Measurements from ENCODE around the gene RNF125. TPM values are rescaled to one million over a fixed set of nuclear protein-coding genes. Genes with fewer than 3 reads are reported as not detected.

RNF125 gene
- total and polyA plus RNA-seq, 2 experiments from 2014 or later: 11.4 to 29.2 TPM

- Histone ChIP-seq H3K4me3 (no peak overlapping the region), H3K4me1 (ENCODE audit: insufficient read depth) (no peaks in the 10 kb centered on the region), H3K27me3 (ENCODE audit: insufficient read depth) (no peaks in the 10 kb centered on the region), H3F3A (replicated peaks; ENCODE audit: low read depth) (no peaks in the 10 kb centered on the region; the same call in 1 of the 2 replicates), H4K20me1 (replicated peaks; ENCODE audit: insufficient read depth) (peaks cover 16% of the 10 kb centered on the region), H3K9me2 (ENCODE audit: insufficient read depth) (no peaks in the 10 kb centered on the region), H3K36me3 (ENCODE audit: insufficient read depth) (no peaks in the 10 kb centered on the region; the same call in 1 of the 2 replicates), H3K4me2 (no peak overlapping the region), H3K79me2 (replicated peaks; ENCODE audit: insufficient read depth) (peaks cover 99% of the 10 kb centered on the region), H2AFZ (no peak overlapping the region), H3K27ac (ENCODE audit: low read depth) (no peak overlapping the region)
- Mint-ChIP-seq H3K4me1 (no peaks in the 10 kb centered on the region), H3K27ac (no peak overlapping the region), H3K9me3 (no peaks in the 10 kb centered on the region), H3K27me3 (ENCODE audit: insufficient read depth, low read depth, poor library complexity) (peaks cover 2% of the 10 kb centered on the region), H3K4me3 (no peak overlapping the region), H3K36me3 (ENCODE audit: low read depth) (peaks cover 32% of the 10 kb centered on the region)
- ATAC-seq: no peak
- TF ChIP-seq EZH2phosphoT487 (IDR thresholded peaks at IDR 0.05; ENCODE audit: unreplicated experiment) (no peak), ZNF114 (CRISPR knock-in tag; IDR thresholded peaks at IDR 0.05) (no peak), ETS1 (IDR thresholded peaks at IDR 0.05) (no peak), ZNF331 (CRISPR knock-in tag; IDR thresholded peaks at IDR 0.05; ENCODE audit: low read depth) (no peak), ZNF462 (CRISPR knock-in tag; IDR thresholded peaks at IDR 0.05) (no peak), POLR2AphosphoS5 (IDR thresholded peaks at IDR 0.05; ENCODE audit: low read depth) (no peak), JUNB (IDR thresholded peaks at IDR 0.05; ENCODE audit: unreplicated experiment) (no peak), REST (IDR thresholded peaks at IDR 0.05; ENCODE audit: unreplicated experiment) (no peak)
- no peak for DNase-seq (ENCODE audit: low spot score)
Observed at GRCh38 chr18:32110005-32110404, 91.4 kb downstream of the RNF125 start.

Data from GM23338 (cell line).